PC-3 (cell line): Measurements from ENCODE around the gene NUPR2. TPM values are rescaled to one million over a fixed set of nuclear protein-coding genes. Genes with fewer than 3 reads are reported as not detected.

ENCODE experiments used
- ATAC-seq: fragments of 200-7000 bp; cut with Tn5 transposase; 2 replicates; pipeline ENCODE4 v1.9.1; 2020; ENCODE audit warnings: mild to moderate bottlenecking, moderate library complexity
- BruUV-seq: library from RNA; stranded (reverse); fragments of 400-500 nt; replicated peaks from 2 replicates; lab custom pipeline; 2021; lab: Mats Ljungman, UMichigan
- CTCF ChIA-PET: fragments of 300-600 bp; sonication (Branson Sonifier 250); formaldehyde crosslinking; loops from one replicate; lab custom pipeline; 2022; ENCODE audit warnings: antibody characterized with exemption; lab: Charles Lee
- POLR2A ChIA-PET: fragments of 300-600 bp; sonication (Branson Sonifier 250); formaldehyde crosslinking; loops from one replicate; lab custom pipeline; 2022; ENCODE audit warnings: antibody characterized with exemption; ENCODE audit not compliant: unreplicated experiment; lab: Charles Lee
- DNase-seq: peaks from one replicate; pipeline ENCODE4 v3.0.0-alpha.2; 2015
- H2AFZ ChIP-seq: fragments of 300-600 bp; sonication (generic); 2 replicates; pipeline ENCODE4 v1.6.0; 2016; ENCODE audit warnings: antibody characterized with exemption, low read length
- H3F3A ChIP-seq: fragments of 300-600 bp; sonication (generic); one replicate; pipeline ENCODE4 v1.6.0; 2017; ENCODE audit warnings: antibody characterized with exemption, low read length, control low read depth, mild to moderate bottlenecking; ENCODE audit not compliant: unreplicated experiment
- H3K27ac ChIP-seq: fragments of 300-600 bp; sonication (generic); 2 replicates; pipeline ENCODE4 v1.5.1; 2016; ENCODE audit warnings: mild to moderate bottlenecking, low read length
- H3K27me3 ChIP-seq: fragments of 300-600 bp; sonication (generic); 2 replicates; pipeline ENCODE4 v1.6.1; 2016; ENCODE audit warnings: low read length, mixed read lengths
- H3K36me3 ChIP-seq: fragments of 300-600 bp; sonication (generic); 2 replicates; pipeline ENCODE4 v1.6.1; 2016; ENCODE audit warnings: low read depth, mixed run types, low read length, mixed read lengths
- H3K4me1 ChIP-seq: fragments of 300-600 bp; sonication (generic); 2 replicates; pipeline ENCODE4 v1.5.1; 2016; ENCODE audit warnings: low read length; ENCODE audit not compliant: insufficient read depth
- H3K4me2 ChIP-seq: fragments of 300-600 bp; sonication (generic); 2 replicates; pipeline ENCODE4 v1.6.0; 2016; ENCODE audit warnings: low read length
- H3K4me3 ChIP-seq: fragments of 300-600 bp; sonication (generic); 2 replicates; pipeline ENCODE4 v1.5.1; 2016; ENCODE audit warnings: mild to moderate bottlenecking, low read length, mixed read lengths
- H3K79me2 ChIP-seq: fragments of 300-600 bp; sonication (generic); 2 replicates; pipeline ENCODE4 v1.6.1; 2017; ENCODE audit warnings: low read length, mixed read lengths
- H3K9ac ChIP-seq: fragments of 300-600 bp; sonication (generic); 2 replicates; pipeline ENCODE4 v1.6.0; 2016; ENCODE audit warnings: mild to moderate bottlenecking, low read length
- H3K9me2 ChIP-seq: fragments of 300-600 bp; sonication (generic); replicated peaks from 2 replicates; pipeline ENCODE4 v1.6.1; 2016; ENCODE audit warnings: mixed run types, low read length, mixed read lengths
- H3K9me3 ChIP-seq: fragments of 300-600 bp; sonication (generic); 2 replicates; pipeline ENCODE4 v1.6.1; 2016; ENCODE audit warnings: low read length, mixed read lengths
- H4K20me1 ChIP-seq: fragments of 300-600 bp; sonication (generic); 2 replicates; pipeline ENCODE4 v1.6.1; 2016; ENCODE audit warnings: low read length, mixed read lengths
- EZH2 ChIP-seq: fragments of 300-600 bp; sonication (generic); IDR thresholded peaks from one replicate; pipeline ENCODE4 v1.6.1; 2017; ENCODE audit warnings: antibody characterized with exemption, mild to moderate bottlenecking, low read length; ENCODE audit not compliant: unreplicated experiment
- EZH2phosphoT487 ChIP-seq: fragments of 300-600 bp; sonication (generic); IDR thresholded peaks from 2 replicates; pipeline ENCODE4 v1.6.1; 2018; ENCODE audit warnings: mild to moderate bottlenecking, antibody characterized with exemption, low read length, borderline replicate concordance
- intact Hi-C: fragments of 100-400 bp; cut with micrococcal nuclease; formaldehyde crosslinking; loops from 2 replicates; pipeline ENCODE4 v1.9.0; 2023
- total RNA-seq: library from RNA; depleted of rRNA; stranded (reverse); fragments of >200 nt; gene quantifications from 2 replicates; pipeline ENCODE4 v1.2.3, GENCODE V29; 2014
- TF ChIP-seq, protein P1 (sequence below): fragments of 300-600 bp; sonication (generic); conservative IDR thresholded peaks from 2 replicates; pipeline ENCODE4 v1.5.1; 2017; ENCODE audit warnings: antibody characterized with exemption, low read depth, mild to moderate bottlenecking, low read length

Gene NUPR2
- total RNA-seq, 1 experiment from 2014 or later, result not detected

DNA sequence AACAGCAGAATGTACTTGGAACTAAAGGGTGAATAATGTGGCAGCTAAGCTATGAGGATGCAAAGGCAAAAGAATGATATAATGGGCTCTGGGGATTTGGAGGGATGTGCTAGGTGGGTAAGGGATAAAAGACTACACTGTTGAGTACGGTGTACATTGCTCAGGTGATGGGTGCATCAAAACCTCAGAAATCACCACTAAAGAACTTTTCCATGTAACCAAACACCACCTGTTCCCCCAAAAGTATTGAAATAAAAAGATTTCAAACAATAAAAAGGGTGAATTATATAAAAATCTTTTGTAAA, 8.3 kb downstream of the NUPR2 start:
- Histone ChIP-seq H3K36me3 (peaks cover 14% of the 10 kb centered on the region), H3K9ac (no peak overlapping the region), H3K27me3 (no peaks in the 10 kb centered on the region), H4K20me1 (peaks cover 18% of the 10 kb centered on the region), H3K9me3 (no peaks in the 10 kb centered on the region), H3K27ac (no peak overlapping the region), H3K9me2 (no peaks in the 10 kb centered on the region), H3K4me1 (peaks cover 6% of the 10 kb centered on the region; the same call in 1 of the 2 replicates), H2AFZ (no peak overlapping the region), H3K4me3 (no peak overlapping the region), H3K79me2 (peaks cover 31% of the 10 kb centered on the region), H3F3A (no peaks in the 10 kb centered on the region), H3K4me2 (no peak overlapping the region)
- ChIA-PET POLR2A (no interaction called here), CTCF (no interaction called here)
- no TSS peak for BruUV-seq
- intact Hi-C loops, result no loop called here
- no peak for DNase-seq
- no peak for TF ChIP-seq EZH2phosphoT487
- TF ChIP-seq EZH2, result no peak
- TF ChIP-seq, protein P1, sequence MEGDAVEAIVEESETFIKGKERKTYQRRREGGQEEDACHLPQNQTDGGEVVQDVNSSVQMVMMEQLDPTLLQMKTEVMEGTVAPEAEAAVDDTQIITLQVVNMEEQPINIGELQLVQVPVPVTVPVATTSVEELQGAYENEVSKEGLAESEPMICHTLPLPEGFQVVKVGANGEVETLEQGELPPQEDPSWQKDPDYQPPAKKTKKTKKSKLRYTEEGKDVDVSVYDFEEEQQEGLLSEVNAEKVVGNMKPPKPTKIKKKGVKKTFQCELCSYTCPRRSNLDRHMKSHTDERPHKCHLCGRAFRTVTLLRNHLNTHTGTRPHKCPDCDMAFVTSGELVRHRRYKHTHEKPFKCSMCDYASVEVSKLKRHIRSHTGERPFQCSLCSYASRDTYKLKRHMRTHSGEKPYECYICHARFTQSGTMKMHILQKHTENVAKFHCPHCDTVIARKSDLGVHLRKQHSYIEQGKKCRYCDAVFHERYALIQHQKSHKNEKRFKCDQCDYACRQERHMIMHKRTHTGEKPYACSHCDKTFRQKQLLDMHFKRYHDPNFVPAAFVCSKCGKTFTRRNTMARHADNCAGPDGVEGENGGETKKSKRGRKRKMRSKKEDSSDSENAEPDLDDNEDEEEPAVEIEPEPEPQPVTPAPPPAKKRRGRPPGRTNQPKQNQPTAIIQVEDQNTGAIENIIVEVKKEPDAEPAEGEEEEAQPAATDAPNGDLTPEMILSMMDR, result no peak
- no peak for ATAC-seq

DNA sequence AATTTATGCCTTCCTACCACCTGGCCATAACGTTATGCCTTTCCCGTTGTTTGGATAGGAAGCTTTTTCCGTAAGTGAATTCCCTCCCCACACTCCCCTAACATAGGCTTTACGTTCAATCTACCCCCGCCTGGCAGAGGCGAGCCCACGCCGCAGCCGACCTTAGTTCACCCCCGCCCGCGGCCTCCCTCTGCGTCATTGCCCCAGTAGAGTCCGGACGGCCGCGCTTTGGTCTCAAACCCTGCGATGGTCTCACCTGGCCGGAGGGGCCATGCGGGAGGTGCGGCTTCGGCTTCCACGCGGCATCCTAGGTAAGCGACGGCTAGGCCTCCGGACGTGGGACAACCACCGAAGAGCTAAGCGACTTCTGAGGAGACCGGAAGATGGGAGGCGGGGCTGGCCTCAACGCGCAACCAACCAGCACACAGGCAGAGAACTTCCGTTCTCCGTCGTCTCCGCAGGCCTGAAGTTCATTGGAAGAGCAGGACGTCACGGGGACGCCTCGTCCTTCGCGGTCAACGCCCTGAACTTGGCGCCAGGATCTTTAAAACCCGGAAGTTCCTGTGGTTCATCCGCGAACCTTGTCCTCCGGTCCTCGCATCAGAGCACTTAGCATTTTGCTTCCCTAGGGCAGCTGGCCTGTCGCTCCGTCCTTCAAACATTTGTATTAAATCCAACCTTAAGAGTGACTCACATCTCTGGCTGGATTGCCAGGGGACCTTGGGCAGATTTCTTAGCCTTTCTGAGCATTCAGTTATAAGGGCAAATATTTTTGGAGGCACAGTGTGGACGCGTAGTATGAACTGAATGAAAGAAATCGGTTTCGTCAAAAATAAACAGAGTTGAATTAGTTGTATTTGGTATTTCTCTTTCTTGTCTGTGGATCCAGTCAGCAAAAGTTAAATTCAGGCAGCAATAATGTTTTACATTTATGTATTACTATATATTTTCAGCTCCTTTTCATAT, 9.8 kb downstream of the NUPR2 start, which contains the start of gene CHCHD2:
CHCHD2 (minus strand) TSS at position 369 of the 966 bp plus-strand sequence; CDS start at position 306, 63 bp downstream.
- CTCF ChIA-PET, result interaction anchor here (0.7 kb wide), 1 partner anchor 13 kb away, joined by 4 read pairs; no protein-coding TSS in a partner anchor
- intact Hi-C loops, result no loop called here

More for the DNA sequence above, 9.8 kb downstream of the NUPR2 start, which contains the start of gene CHCHD2:
- H3K27ac ChIP-seq, result peak within 1 kb of the TSS; percentile 70
- no peaks in the 10 kb centered on the region for H3K27me3 ChIP-seq
- peaks cover 6% of the 10 kb centered on the region; the same call in 1 of the 2 replicates for H3K4me1 ChIP-seq
- no peak for TF ChIP-seq EZH2phosphoT487
- TF ChIP-seq, protein P1, result no peak
- no peak for TF ChIP-seq EZH2
- ATAC-seq (peak; percentile 99), DNase-seq (peak; percentile 98)
- peaks cover 35% of the 10 kb centered on the region for H3K79me2 ChIP-seq
- peak within 1 kb of the TSS; percentile 99 for H3K9ac ChIP-seq
- peak within 1 kb of the TSS; percentile 93 for H3K4me2 ChIP-seq
- H3K36me3 ChIP-seq, result peaks cover 26% of the 10 kb centered on the region
- no peaks in the 10 kb centered on the region for H3K9me3 ChIP-seq
- no peaks in the 10 kb centered on the region for H3F3A ChIP-seq
- BruUV-seq, result TSS peak; percentile 98
- H2AFZ ChIP-seq, result peak within 1 kb of the TSS; percentile 86
- H3K4me3 ChIP-seq, result peak within 1 kb of the TSS; percentile 97
- H3K9me2 ChIP-seq, result no peaks in the 10 kb centered on the region
- peaks cover 20% of the 10 kb centered on the region for H4K20me1 ChIP-seq
- POLR2A ChIA-PET, result interaction anchor here (0.5 to 1.0 kb wide), 3 partner anchors 55 to 553 kb away, joined by 4 to 10 read pairs (median 5); partner anchors contain the start of genes CCT6A and PSPH
